ENCODE measurements around the gene CTNNA2. TPM values are rescaled to one million over a fixed set of nuclear protein-coding genes. Genes with fewer than 3 reads are reported as not detected.

Gene CTNNA2
- total and polyA plus RNA-seq, 8 donors = 0.08 to 0.56 (median 0.17) TPM; not detected in 2

- DNase-seq = no peak
- no peaks in the 10 kb centered on the region for H3K4me1 ChIP-seq
- TF ChIP-seq CTCF (IDR thresholded peaks at IDR 0.05) = no peak
- H3K4me3 ChIP-seq = no peak overlapping the region
- no peak for ATAC-seq
- no peak overlapping the region for H3K27ac ChIP-seq
- no peaks in the 10 kb centered on the region for H3K27me3 ChIP-seq
- no peaks in the 10 kb centered on the region for H3K9me3 ChIP-seq
- H3K36me3 ChIP-seq = no peaks in the 10 kb centered on the region
- intact Hi-C loops (cut with DNase I) = no loop called here
Observed at GRCh38 chr2:79801082-79801481, 288.2 kb downstream of the CTNNA2 start.

GRCh38 chr2:79817288-79817687 lies 304.4 kb downstream of the CTNNA2 start:
- ATAC-seq (no peak), DNase-seq (no peak)
- Histone ChIP-seq H3K9me3 (peaks cover 0 to 5% of the 10 kb centered on the region in 2 donors), H3K27ac (no peak overlapping the region), H3K4me3 (no peak overlapping the region), H3K36me3 (no peaks in the 10 kb centered on the region), H3K4me1 (no peaks in the 10 kb centered on the region), H3K27me3 (no peaks in the 10 kb centered on the region)
- intact Hi-C loops (cut with DNase I) = no loop called here
- TF ChIP-seq CTCF (IDR thresholded peaks at IDR 0.05) = no peak

GRCh38 chr2:79820281-79820680 lies 307.4 kb downstream of the CTNNA2 start:
- no peak for TF ChIP-seq CTCF (IDR thresholded peaks at IDR 0.05)
- Histone ChIP-seq H3K27me3 (no peaks in the 10 kb centered on the region), H3K4me1 (no peaks in the 10 kb centered on the region), H3K4me3 (no peak overlapping the region), H3K27ac (no peak overlapping the region), H3K36me3 (no peaks in the 10 kb centered on the region), H3K9me3 (no peaks in the 10 kb centered on the region)
- intact Hi-C loops (cut with DNase I) = no loop called here
- peak in 2 of 4 donors; percentile 12 to 16 for DNase-seq
- no peak for ATAC-seq

GRCh38 chr2:79822136-79822535 lies 309.3 kb downstream of the CTNNA2 start:
- intact Hi-C loops (cut with DNase I) = no loop called here
- no peaks in the 10 kb centered on the region for H3K4me1 ChIP-seq
- ATAC-seq = no peak

DNA sequence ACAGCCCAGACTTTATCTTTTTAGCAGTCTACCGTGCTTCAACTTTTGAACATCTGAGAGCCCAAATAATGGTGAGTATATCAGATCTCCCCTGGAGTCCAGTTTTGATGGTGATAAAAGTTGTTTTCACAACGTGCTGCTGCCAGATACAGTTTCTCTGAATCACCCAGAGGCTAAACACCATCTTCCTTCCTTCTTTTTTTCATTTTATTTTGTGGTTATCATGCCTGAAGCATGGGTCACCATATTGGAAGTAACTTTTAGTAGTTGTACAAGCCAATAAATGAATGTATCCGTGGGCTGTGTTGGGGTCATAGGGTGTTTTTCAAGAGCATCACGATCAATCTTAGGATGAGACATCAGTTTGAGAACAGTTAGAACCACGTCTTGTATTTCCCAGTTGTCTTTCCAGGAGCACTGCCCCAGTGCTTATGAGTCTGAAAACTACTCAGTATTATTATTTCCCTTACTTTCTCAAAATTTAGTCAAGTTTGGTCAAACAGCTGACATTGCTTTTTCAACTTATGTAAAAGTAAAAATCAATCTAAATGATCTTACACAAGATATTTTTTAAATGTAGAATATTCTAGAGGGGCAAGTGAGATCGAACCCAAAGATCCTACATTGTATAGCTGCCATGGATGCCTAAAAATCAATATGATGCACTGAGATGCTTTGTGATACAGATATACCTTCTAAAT lies 311.4 kb downstream of the CTNNA2 start:
- Histone ChIP-seq H3K27ac (no peak overlapping the region), H3K4me3 (no peak overlapping the region), H3K27me3 (no peaks in the 10 kb centered on the region), H3K36me3 (no peaks in the 10 kb centered on the region), H3K9me3 (no peaks in the 10 kb centered on the region), H3K4me1 (no peaks in the 10 kb centered on the region)
- DNase-seq (no peak), ATAC-seq (no peak)
- intact Hi-C loops (cut with DNase I) = no loop called here
- no peak for TF ChIP-seq CTCF (IDR thresholded peaks at IDR 0.05)

More at GRCh38 chr2:79822136-79822535, 309.3 kb downstream of the CTNNA2 start:
- H3K27me3 ChIP-seq = no peaks in the 10 kb centered on the region
- no peak for DNase-seq
- no peaks in the 10 kb centered on the region for H3K9me3 ChIP-seq
- no peak overlapping the region for H3K4me3 ChIP-seq
- H3K36me3 ChIP-seq = no peaks in the 10 kb centered on the region
- TF ChIP-seq CTCF (IDR thresholded peaks at IDR 0.05) = no peak
- no peak overlapping the region for H3K27ac ChIP-seq

Measured in left lung (tissue), 10 donors.